HEK293 (cell line): ENCODE data around the gene EIF5A.

Source experiments
- ATF2 ChIP-seq: fragments of 450-650 bp; formaldehyde crosslinking; IDR thresholded peaks from 2 replicates; pipeline ENCODE4 v1.5.1; 2016; ENCODE audit warnings: missing biosample characterization, missing genetic modification characterization, low read depth
- BCL11A ChIP-seq: fragments of 450-650 bp; formaldehyde crosslinking; IDR thresholded peaks from 2 replicates; pipeline ENCODE4 v1.5.1; 2016; ENCODE audit warnings: low read depth, missing biosample characterization, missing genetic modification characterization
- BCL11B ChIP-seq: fragments of 450-650 bp; formaldehyde crosslinking; IDR thresholded peaks from 2 replicates; pipeline ENCODE4 v1.5.1; 2016; ENCODE audit warnings: low read depth, missing biosample characterization, missing genetic modification characterization
- GLIS1 ChIP-seq: fragments of 450-650 bp; formaldehyde crosslinking; IDR thresholded peaks from 2 replicates; pipeline ENCODE4 v1.5.1; 2016; ENCODE audit warnings: missing biosample characterization, missing genetic modification characterization
- KLF7 ChIP-seq: fragments of 450-650 bp; formaldehyde crosslinking; IDR thresholded peaks from 2 replicates; pipeline ENCODE4 v1.5.1; 2016; ENCODE audit warnings: missing biosample characterization, missing genetic modification characterization, borderline replicate concordance
- REPIN1 ChIP-seq: fragments of 450-650 bp; formaldehyde crosslinking; IDR thresholded peaks from 2 replicates; pipeline ENCODE4 v1.5.1; 2017; ENCODE audit warnings: missing biosample characterization, missing genetic modification characterization, low read depth
- WT1 ChIP-seq: fragments of 450-650 bp; formaldehyde crosslinking; IDR thresholded peaks from 2 replicates; pipeline ENCODE4 v1.5.1; 2016; ENCODE audit warnings: missing biosample characterization, missing genetic modification characterization
- YY2 ChIP-seq: fragments of 450-650 bp; formaldehyde crosslinking; IDR thresholded peaks from 2 replicates; pipeline ENCODE4 v1.5.1; 2016; ENCODE audit warnings: missing biosample characterization, missing genetic modification characterization
- ZBTB10 ChIP-seq: fragments of 450-650 bp; formaldehyde crosslinking; IDR thresholded peaks from 2 replicates; pipeline ENCODE4 v1.5.1; 2016; ENCODE audit warnings: missing biosample characterization, missing genetic modification characterization
- ZBTB17 ChIP-seq: fragments of 450-650 bp; formaldehyde crosslinking; IDR thresholded peaks from 2 replicates; pipeline ENCODE4 v1.5.1; 2016; ENCODE audit warnings: missing biosample characterization, missing genetic modification characterization
- ZBTB8A ChIP-seq: fragments of 450-650 bp; formaldehyde crosslinking; IDR thresholded peaks from 2 replicates; pipeline ENCODE4 v1.5.1; 2016; ENCODE audit warnings: missing biosample characterization, missing genetic modification characterization
- ZNF146 ChIP-seq: fragments of 450-650 bp; formaldehyde crosslinking; IDR thresholded peaks from 2 replicates; pipeline ENCODE4 v1.5.1; 2016; ENCODE audit warnings: missing biosample characterization, missing genetic modification characterization
- ZNF211 ChIP-seq: fragments of 450-650 bp; formaldehyde crosslinking; IDR thresholded peaks from 2 replicates; pipeline ENCODE4 v1.5.1; 2016; ENCODE audit warnings: low read depth, missing biosample characterization, missing genetic modification characterization
- ZNF362 ChIP-seq: fragments of 450-650 bp; formaldehyde crosslinking; IDR thresholded peaks from 2 replicates; pipeline ENCODE4 v1.5.1; 2016; ENCODE audit warnings: missing biosample characterization, missing genetic modification characterization
- ZNF416 ChIP-seq: fragments of 450-650 bp; formaldehyde crosslinking; IDR thresholded peaks from 2 replicates; pipeline ENCODE4 v1.5.1; 2016; ENCODE audit warnings: missing biosample characterization, missing genetic modification characterization
- ZNF426 ChIP-seq: fragments of 450-650 bp; formaldehyde crosslinking; IDR thresholded peaks from 2 replicates; pipeline ENCODE4 v1.5.1; 2017; ENCODE audit warnings: missing biosample characterization, missing genetic modification characterization, mild to moderate bottlenecking, inconsistent platforms, moderate library complexity
- ZNF433 ChIP-seq: fragments of 450-650 bp; formaldehyde crosslinking; IDR thresholded peaks from 2 replicates; pipeline ENCODE4 v1.5.1; 2016; ENCODE audit warnings: missing biosample characterization, missing genetic modification characterization, low read depth
- ZNF514 ChIP-seq: fragments of 450-650 bp; formaldehyde crosslinking; IDR thresholded peaks from 2 replicates; pipeline ENCODE4 v1.5.1; 2016; ENCODE audit warnings: missing biosample characterization, missing genetic modification characterization
- ZNF530 ChIP-seq: fragments of 450-650 bp; formaldehyde crosslinking; IDR thresholded peaks from 2 replicates; pipeline ENCODE4 v1.5.1; 2016; ENCODE audit warnings: low read depth, missing biosample characterization, missing genetic modification characterization
- ZNF549 ChIP-seq: fragments of 450-650 bp; IDR thresholded peaks from 2 replicates; pipeline ENCODE4 v1.5.1; 2018; ENCODE audit warnings: missing biosample characterization, missing genetic modification characterization, mild to moderate bottlenecking, inconsistent platforms, moderate library complexity
- ZNF639 ChIP-seq: fragments of 450-650 bp; formaldehyde crosslinking; IDR thresholded peaks from 2 replicates; pipeline ENCODE4 v1.5.1; 2016; ENCODE audit warnings: missing biosample characterization, missing genetic modification characterization
- ZNF747 ChIP-seq: fragments of 450-650 bp; formaldehyde crosslinking; IDR thresholded peaks from 2 replicates; pipeline ENCODE4 v1.5.1; 2016; ENCODE audit warnings: missing biosample characterization, missing genetic modification characterization
- ZNF777 ChIP-seq: fragments of 450-650 bp; formaldehyde crosslinking; IDR thresholded peaks from 2 replicates; pipeline ENCODE4 v1.5.1; 2017; ENCODE audit warnings: missing biosample characterization, missing genetic modification characterization, borderline replicate concordance
- TF ChIP-seq, protein P1 (sequence below): fragments of 450-650 bp; formaldehyde crosslinking; IDR thresholded peaks from 2 replicates; pipeline ENCODE4 v1.5.1; 2016; ENCODE audit warnings: missing biosample characterization, missing genetic modification characterization
- TF ChIP-seq, protein P2 (sequence below): fragments of 450-650 bp; formaldehyde crosslinking; IDR thresholded peaks from 2 replicates; pipeline ENCODE4 v1.5.1; 2017; ENCODE audit warnings: missing biosample characterization, missing genetic modification characterization

Gene EIF5A

DNA sequence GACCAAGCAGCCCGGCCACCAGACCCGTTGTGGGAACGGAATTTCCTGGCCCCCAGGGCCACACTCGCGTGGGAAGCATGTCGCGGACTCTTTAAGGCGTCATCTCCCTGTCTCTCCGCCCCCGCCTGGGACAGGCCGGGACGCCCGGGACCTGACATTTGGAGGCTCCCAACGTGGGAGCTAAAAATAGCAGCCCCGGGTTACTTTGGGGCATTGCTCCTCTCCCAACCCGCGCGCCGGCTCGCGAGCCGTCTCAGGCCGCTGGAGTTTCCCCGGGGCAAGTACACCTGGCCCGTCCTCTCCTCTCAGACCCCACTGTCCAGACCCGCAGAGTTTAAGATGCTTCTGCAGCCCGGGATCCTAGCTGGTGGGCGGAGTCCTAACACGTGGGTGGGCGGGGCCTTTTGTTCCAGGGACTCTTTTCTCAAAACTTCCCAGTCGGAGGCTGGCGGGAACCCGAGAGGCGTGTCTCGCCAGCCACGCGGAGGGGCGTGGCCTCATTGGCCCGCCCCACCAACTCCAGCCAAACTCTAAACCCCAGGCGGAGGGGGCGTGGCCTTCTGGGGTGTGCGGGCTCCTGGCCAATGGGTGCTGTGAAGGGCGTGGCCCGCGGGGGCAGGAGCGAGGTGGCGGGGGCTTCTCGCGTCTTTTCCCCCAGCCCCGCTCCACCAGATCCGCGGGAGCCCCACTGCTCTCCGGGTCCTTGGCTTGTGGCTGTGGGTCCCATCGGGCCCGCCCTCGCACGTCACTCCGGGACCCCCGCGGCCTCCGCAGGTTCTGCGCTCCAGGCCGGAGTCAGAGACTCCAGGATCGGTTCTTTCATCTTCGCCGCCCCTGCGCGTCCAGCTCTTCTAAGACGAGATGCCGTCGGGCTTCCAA, 26.1 kb upstream of the EIF5A start, which contains the start of gene SLC2A4 (continued):
- no peak for TF ChIP-seq ZNF426 (tag by site-specific recombination)
- TF ChIP-seq KLF7 (tag by site-specific recombination): no peak
- TF ChIP-seq, protein P1, sequence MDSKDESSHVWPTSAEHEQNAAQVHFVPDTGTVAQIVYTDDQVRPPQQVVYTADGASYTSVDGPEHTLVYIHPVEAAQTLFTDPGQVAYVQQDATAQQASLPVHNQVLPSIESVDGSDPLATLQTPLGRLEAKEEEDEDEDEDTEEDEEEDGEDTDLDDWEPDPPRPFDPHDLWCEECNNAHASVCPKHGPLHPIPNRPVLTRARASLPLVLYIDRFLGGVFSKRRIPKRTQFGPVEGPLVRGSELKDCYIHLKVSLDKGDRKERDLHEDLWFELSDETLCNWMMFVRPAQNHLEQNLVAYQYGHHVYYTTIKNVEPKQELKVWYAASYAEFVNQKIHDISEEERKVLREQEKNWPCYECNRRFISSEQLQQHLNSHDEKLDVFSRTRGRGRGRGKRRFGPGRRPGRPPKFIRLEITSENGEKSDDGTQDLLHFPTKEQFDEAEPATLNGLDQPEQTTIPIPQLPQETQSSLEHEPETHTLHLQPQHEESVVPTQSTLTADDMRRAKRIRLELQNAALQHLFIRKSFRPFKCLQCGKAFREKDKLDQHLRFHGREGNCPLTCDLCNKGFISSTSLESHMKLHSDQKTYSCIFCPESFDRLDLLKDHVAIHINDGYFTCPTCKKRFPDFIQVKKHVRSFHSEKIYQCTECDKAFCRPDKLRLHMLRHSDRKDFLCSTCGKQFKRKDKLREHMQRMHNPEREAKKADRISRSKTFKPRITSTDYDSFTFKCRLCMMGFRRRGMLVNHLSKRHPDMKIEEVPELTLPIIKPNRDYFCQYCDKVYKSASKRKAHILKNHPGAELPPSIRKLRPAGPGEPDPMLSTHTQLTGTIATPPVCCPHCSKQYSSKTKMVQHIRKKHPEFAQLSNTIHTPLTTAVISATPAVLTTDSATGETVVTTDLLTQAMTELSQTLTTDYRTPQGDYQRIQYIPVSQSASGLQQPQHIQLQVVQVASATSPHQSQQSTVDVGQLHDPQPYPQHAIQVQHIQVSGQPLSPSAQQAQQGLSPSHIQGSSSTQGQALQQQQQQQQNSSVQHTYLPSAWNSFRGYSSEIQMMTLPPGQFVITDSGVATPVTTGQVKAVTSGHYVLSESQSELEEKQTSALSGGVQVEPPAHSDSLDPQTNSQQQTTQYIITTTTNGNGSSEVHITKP (tag by site-specific recombination): peak; percentile 19; the same call in 1 of the 2 replicates
- no peak for TF ChIP-seq ZNF433 (tag by site-specific recombination)
- no peak for TF ChIP-seq WT1 (tag by site-specific recombination)
- TF ChIP-seq YY2 (tag by site-specific recombination): no peak
- 0 out of 2 replicates have a peak, but pooled peaks have one; percentile 33 for TF ChIP-seq ZBTB10 (tag by site-specific recombination)
- no peak for TF ChIP-seq ZBTB8A (tag by site-specific recombination)
- no peak for TF ChIP-seq ZNF549 (tag by site-specific recombination)
- no peak for TF ChIP-seq ZNF514 (tag by site-specific recombination)
- no peak for TF ChIP-seq ATF2 (tag by site-specific recombination)
- TF ChIP-seq ZNF146 (tag by site-specific recombination): no peak
- TF ChIP-seq ZNF362 (tag by site-specific recombination): no peak
- TF ChIP-seq ZNF639 (tag by site-specific recombination): no peak
- TF ChIP-seq ZNF416 (tag by site-specific recombination): no peak
- peak; percentile 89 for TF ChIP-seq GLIS1
- no peak; the same call in 1 of the 2 replicates for TF ChIP-seq BCL11B
- TF ChIP-seq BCL11A (tag by site-specific recombination): no peak
- no peak for TF ChIP-seq ZNF530 (tag by site-specific recombination)
- TF ChIP-seq, protein P2, sequence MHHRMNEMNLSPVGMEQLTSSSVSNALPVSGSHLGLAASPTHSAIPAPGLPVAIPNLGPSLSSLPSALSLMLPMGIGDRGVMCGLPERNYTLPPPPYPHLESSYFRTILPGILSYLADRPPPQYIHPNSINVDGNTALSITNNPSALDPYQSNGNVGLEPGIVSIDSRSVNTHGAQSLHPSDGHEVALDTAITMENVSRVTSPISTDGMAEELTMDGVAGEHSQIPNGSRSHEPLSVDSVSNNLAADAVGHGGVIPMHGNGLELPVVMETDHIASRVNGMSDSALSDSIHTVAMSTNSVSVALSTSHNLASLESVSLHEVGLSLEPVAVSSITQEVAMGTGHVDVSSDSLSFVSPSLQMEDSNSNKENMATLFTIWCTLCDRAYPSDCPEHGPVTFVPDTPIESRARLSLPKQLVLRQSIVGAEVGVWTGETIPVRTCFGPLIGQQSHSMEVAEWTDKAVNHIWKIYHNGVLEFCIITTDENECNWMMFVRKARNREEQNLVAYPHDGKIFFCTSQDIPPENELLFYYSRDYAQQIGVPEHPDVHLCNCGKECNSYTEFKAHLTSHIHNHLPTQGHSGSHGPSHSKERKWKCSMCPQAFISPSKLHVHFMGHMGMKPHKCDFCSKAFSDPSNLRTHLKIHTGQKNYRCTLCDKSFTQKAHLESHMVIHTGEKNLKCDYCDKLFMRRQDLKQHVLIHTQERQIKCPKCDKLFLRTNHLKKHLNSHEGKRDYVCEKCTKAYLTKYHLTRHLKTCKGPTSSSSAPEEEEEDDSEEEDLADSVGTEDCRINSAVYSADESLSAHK (tag by site-specific recombination): no peak
- no peak for TF ChIP-seq ZNF211 (tag by site-specific recombination)
- no peak for TF ChIP-seq ZNF777
- peak; percentile 86 for TF ChIP-seq ZBTB17 (tag by site-specific recombination)
- TF ChIP-seq REPIN1: no peak
- no peak for TF ChIP-seq ZNF747 (tag by site-specific recombination)
